Activated T-cell treated with anti-CD3 and anti-CD28 coated beads, Interleukin-2, amount 50 U/mL, for 4 hours (primary cell): ENCODE data around the gene ULBP2. TPM values are rescaled to one million over a fixed set of nuclear protein-coding genes. Genes with fewer than 3 reads are reported as not detected.
"Not testable (repeated sequence)": the region's sequence is repeated elsewhere in the genome, so short reads cannot be mapped to it uniquely, and the experiment has no call there.

ENCODE experiments used
- ATAC-seq, 2 donors: fragments of 200-7000 bp; cut with Tn5 transposase; one replicate each; pipeline ENCODE4 v1.10.0; 2021
- DNase-seq: peaks from one replicate; pipeline ENCODE4 v3.0.0-alpha.2; 2020
- H3K27me3 Mint-ChIP-seq: one replicate; pipeline ENCODE4 v1.8.0; 2021; ENCODE audit warnings: low read depth, mixed read lengths
- H3K36me3 Mint-ChIP-seq: one replicate; pipeline ENCODE4 v1.8.0; 2022; ENCODE audit warnings: mixed read lengths; ENCODE audit not compliant: insufficient read depth
- H3K4me1 Mint-ChIP-seq: one replicate; pipeline ENCODE4 v1.8.0; 2021; ENCODE audit warnings: low read depth, mixed read lengths
- H3K4me3 Mint-ChIP-seq: one replicate; pipeline ENCODE4 v1.8.0; 2021; ENCODE audit warnings: mild to moderate bottlenecking, moderate library complexity, mixed read lengths
- H3K9me3 Mint-ChIP-seq: one replicate; pipeline ENCODE4 v1.8.0; 2021; ENCODE audit warnings: mixed read lengths
- total RNA-seq, 3 donors: library from RNA; stranded (reverse); gene quantifications; one replicate each; pipeline ENCODE4 v1.2.1, GENCODE V29; 2021

Gene ULBP2
- total RNA-seq, 3 donors from 2014 or later, result 0.43 to 0.87 (median 0.51) TPM

DNA sequence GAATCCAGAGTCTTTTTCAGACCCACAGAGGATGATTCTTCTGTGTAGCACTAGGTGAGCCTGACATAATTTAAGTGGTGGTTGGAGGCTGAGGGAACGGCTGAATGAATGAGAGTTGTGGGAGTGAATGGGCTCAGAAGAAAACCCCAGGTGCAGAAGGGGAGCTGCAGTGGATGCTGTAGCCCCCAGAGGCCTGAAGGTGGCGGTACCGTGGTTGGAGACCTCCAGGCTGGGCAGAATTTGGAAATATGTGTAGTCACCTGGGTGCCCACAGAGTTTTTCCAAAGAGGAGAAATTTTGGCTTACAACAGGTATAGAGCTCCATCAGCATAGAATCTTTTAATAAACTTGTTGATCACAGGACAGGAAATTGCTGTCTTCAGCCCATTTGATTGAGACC lies 12.4 kb upstream of the ULBP2 start:
- no peaks in the 10 kb centered on the region for H3K36me3 Mint-ChIP-seq
- H3K4me3 Mint-ChIP-seq, result no peak overlapping the region
- H3K9me3 Mint-ChIP-seq, result no peaks in the 10 kb centered on the region
- DNase-seq (no peak), ATAC-seq (no peak)
- peaks cover 10% of the 10 kb centered on the region for H3K4me1 Mint-ChIP-seq
- peaks cover 89% of the 10 kb centered on the region for H3K27me3 Mint-ChIP-seq

DNA sequence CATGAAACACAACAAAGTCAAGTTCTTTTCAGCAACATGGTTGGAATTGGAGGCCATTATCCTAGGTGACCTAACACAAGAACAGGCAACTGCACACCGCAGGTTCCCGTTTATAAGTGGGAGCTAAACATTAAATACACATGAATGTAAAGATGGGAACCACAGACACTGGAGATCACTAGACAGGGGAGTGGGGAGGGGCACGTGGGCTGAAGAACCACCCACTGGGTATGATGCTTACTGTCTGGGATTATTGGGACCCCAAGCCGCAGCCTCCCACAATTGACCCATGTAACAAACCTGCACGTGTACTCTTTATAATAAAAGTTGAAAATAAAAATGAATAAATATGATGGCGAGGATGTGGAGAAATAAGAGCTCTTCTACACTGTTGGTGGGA lies 10.3 kb upstream of the ULBP2 start:
- Mint-ChIP-seq H3K4me1 (peaks cover 6% of the 10 kb centered on the region), H3K27me3 (peaks cover 92% of the 10 kb centered on the region)

DNA sequence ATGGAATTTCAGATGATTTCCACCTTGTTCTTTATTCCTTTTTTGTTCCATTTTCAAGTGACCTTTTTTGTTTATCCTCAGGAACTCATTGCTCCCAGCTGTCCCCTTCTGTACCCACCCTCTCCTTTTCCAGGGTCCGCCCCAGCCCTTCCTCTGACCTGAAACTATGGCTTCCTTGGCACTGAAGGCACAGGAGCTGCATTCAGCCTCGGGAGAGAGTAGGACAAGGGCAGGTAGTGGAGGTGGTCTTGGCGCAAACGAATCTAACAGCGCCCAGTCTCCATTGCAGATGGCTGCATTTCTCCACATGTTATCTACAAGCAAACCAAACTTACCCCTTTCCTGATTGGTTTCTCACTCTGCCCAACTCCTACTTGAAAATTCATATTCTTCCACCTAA lies 8.8 kb upstream of the ULBP2 start:
- no peak for ATAC-seq
- Mint-ChIP-seq H3K4me1 (peaks cover 6% of the 10 kb centered on the region), H3K27me3 (peaks cover 94% of the 10 kb centered on the region), H3K9me3 (no peaks in the 10 kb centered on the region), H3K4me3 (no peak overlapping the region), H3K36me3 (no peaks in the 10 kb centered on the region)
- DNase-seq, result no peak

More for the DNA sequence above, 10.3 kb upstream of the ULBP2 start:
- Mint-ChIP-seq H3K9me3 (no peaks in the 10 kb centered on the region), H3K4me3 (no peak overlapping the region), H3K36me3 (no peaks in the 10 kb centered on the region)
- ATAC-seq, result no peak
- DNase-seq, result no peak

DNA sequence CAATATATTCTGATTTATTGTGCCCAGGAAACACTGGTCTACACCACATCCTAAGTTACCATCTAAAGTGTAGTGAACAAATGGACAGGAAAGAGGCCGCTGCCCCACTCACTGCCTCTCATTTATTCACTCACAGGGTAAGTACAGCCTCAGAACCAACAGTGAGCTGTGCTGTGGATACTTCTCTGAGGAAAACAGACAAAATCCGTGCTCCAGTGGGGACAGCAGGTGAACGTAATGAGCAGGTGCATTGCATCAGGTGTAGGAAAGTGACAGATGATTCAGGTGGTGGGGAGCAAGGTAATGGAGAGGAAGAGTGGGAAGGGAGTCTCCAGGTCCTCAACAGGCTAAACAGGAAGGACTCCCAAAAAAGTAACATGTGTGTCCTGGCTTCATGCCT lies 8.4 kb upstream of the ULBP2 start:
- H3K4me3 Mint-ChIP-seq, result no peak overlapping the region
- DNase-seq (no peak), ATAC-seq (no peak)
- no peaks in the 10 kb centered on the region for H3K9me3 Mint-ChIP-seq
- H3K4me1 Mint-ChIP-seq, result peaks cover 9% of the 10 kb centered on the region
- no peaks in the 10 kb centered on the region for H3K36me3 Mint-ChIP-seq
- H3K27me3 Mint-ChIP-seq, result peaks cover 89% of the 10 kb centered on the region

DNA sequence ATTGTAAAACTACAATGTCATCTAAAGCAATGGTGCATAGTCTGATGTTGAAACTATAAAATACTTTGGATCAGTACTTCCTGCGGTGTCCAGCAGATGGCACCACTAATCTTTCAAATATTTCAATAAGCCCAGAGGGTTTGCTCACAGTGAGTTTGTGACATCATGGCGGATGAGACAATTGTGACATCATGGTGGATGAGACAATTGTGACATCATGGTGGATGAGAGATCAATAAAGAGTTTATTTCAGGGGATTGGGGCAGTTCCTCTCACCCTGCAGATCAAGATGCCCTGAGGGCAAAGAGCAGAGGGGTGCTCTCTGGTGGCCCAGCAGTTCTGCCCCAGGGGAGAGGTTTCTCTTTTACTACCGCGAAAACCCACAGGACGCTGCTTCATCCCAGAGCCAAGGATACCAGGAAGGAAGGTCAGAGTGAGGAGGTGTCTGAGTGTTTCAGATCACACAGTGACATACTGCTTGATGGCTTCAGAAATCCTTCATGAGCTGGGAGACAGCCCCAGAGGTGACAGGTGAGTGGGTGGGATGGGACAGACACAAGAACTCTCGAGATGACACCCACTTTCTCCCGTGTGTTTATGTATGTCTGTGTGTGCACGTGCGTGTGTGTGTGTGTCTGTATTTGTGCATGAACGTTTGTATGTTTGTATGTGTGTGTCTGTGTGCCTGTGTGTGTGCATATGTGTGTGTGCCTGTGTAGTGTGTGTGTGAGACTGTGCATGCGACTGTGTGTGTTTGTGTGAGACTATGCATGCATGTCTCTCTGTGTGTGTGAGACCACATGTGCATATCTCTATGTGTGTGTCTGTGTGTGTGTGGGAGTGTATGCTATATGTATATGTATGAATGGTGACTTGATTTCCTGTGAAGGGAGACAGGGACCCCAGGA lies 7.3 kb upstream of the ULBP2 start:
- peak; percentile 71 for DNase-seq
- Mint-ChIP-seq H3K4me1 (peaks cover 16% of the 10 kb centered on the region), H3K27me3 (peaks cover 86% of the 10 kb centered on the region), H3K9me3 (no peaks in the 10 kb centered on the region), H3K4me3 (no peak overlapping the region), H3K36me3 (no peaks in the 10 kb centered on the region)
- peak; percentile 37 to 58 for ATAC-seq

DNA sequence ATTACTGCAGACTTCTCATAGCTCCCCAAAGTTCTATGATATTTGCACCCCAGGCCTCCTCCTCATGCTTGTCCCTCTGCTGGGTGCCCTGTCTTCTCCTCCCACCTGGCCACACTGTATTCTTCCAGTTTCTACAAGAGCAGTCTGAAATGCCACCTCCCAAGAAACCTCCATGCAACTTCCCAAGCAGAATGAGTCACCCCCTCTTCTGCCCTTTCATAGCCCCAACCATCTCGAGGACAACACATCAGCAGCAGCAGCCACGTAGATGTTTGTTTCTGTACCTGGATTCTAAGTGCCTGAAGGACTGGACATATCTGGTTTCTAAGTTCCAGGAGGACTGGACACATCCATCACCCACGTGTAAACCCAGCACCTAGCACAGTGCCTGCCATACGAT lies 6.6 kb upstream of the ULBP2 start:
- no peak overlapping the region for H3K4me3 Mint-ChIP-seq
- peaks cover 18% of the 10 kb centered on the region for H3K4me1 Mint-ChIP-seq
- H3K36me3 Mint-ChIP-seq, result no peaks in the 10 kb centered on the region
- H3K27me3 Mint-ChIP-seq, result peaks cover 86% of the 10 kb centered on the region
- no peak for DNase-seq
- ATAC-seq, result no peak
- H3K9me3 Mint-ChIP-seq, result no peaks in the 10 kb centered on the region

DNA sequence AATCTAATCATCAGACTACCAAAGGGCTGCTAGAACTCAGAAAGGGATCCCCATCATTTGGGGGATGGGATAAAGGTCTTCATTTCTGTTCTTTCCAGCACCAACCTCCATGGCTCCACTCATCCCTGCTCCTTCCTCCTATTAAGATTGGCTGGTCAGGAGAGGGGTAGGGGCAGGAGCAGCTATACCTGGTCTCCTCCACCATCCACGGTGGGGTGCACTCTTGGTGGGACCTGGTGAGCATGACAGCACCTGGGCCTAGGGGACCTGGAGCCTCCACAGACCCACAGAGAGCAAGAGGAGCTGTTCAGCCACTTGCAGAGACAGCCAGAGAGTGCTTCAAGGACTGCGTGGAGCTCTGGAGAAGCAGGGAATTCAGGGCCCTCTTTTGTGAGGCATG lies 6.1 kb upstream of the ULBP2 start:
- no peak for ATAC-seq
- Mint-ChIP-seq H3K4me3 (no peak overlapping the region), H3K36me3 (no peaks in the 10 kb centered on the region), H3K27me3 (peaks cover 86% of the 10 kb centered on the region), H3K9me3 (no peaks in the 10 kb centered on the region), H3K4me1 (peaks cover 21% of the 10 kb centered on the region)
- no peak for DNase-seq

DNA sequence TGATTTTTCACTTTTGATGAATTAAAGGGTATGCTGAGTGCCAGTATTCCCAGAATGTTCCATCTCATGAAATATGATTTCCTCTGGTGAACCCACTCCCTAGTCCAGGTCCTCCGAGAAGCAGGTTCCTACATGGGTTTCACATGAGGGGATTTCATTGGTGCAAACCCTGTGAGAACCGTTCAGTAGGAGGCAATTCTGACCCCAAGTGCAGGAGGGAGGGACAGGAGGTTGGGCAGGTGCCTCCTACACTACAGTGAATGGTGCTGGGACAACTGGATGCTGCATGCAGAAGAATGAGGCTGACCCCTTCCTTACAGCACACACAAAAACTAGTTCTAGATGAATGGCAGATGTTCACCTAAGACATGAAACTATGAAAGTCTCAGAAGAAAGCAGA lies 5.1 kb upstream of the ULBP2 start:
- no peak overlapping the region for H3K4me3 Mint-ChIP-seq

DNA sequence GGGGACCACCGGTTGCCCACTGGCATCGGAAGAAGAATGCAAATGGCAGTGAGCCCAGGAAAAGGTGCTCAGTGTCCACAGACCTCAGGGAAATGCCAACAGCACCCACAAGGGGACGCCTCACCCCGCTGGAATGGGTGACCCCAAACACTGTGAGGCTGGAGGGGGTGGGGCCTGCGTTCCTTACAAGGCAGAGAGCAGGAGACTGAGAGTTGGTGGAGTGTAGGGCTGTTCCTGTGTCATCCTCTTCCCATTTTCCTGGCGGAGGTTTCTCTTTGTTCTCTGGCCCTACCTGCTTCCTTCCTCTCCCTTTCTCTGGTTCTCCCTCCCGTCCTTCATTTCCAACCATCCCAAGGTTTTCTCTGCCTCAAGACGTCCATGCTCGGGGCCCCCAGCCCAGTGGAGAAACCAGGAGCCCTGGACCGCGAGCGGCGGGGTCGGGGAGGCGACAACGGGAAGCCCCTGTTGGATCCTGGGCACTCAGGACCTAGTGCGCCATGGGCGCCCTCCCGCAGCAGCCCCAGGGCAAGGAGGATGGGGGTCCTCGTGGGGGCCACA lies 3.7 kb upstream of the ULBP2 start:
- peaks cover 30% of the 10 kb centered on the region for H3K4me1 Mint-ChIP-seq
- H3K9me3 Mint-ChIP-seq, result not testable (repeated sequence)
- H3K27me3 Mint-ChIP-seq, result peaks cover 75% of the 10 kb centered on the region

More for the DNA sequence above, 5.1 kb upstream of the ULBP2 start:
- Mint-ChIP-seq H3K36me3 (no peaks in the 10 kb centered on the region), H3K27me3 (peaks cover 81% of the 10 kb centered on the region), H3K4me1 (peaks cover 24% of the 10 kb centered on the region), H3K9me3 (no peaks in the 10 kb centered on the region)
- ATAC-seq (no peak), DNase-seq (no peak)

DNA sequence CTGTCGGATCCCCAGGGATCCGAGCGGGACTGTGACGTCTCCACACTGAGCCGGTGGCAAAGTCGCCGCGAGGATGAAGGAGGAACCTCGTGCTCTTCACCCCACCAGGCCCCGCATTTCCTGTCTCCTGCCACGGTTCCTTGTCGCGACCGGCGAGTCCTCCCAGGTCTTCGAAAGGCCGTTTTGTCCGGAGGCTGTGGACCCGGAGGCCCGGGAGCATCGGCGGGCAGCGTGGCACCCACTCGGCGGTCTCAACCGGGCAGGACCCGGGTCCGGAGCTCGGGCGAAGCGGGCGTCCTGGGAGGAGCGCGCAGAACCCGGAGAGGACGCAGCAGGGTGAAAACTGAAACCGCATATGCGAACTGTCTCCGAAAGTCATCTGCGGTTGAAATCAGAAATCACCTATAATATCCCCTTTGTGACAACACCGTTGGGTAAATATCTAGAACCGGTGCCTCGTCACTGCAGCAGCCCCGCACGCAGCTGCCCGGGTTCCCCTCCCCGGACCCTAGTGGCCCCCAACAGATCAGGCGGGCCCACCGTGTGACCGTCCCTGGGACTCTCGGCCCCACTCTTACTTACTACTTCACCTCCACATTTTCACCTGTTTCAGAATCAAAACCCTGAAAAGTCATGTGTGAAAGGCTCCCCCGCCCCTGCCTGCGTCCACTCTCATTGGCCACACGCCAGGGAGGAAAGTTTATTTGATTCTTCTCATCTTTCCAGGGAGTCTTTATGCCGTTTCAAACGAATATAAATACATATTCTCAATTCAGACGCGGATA lies 3.1 kb upstream of the ULBP2 start:
- peaks cover 73% of the 10 kb centered on the region for H3K27me3 Mint-ChIP-seq
- ATAC-seq, result peak; percentile 40 to 52
- peaks cover 30% of the 10 kb centered on the region for H3K4me1 Mint-ChIP-seq
- no peaks in the 10 kb centered on the region for H3K36me3 Mint-ChIP-seq
- peak overlapping the region; percentile 73 for H3K4me3 Mint-ChIP-seq
- no peaks in the 10 kb centered on the region for H3K9me3 Mint-ChIP-seq
- no peak for DNase-seq

More for the DNA sequence above, 3.7 kb upstream of the ULBP2 start:
- peak overlapping the region; percentile 73 for H3K4me3 Mint-ChIP-seq
- ATAC-seq, H3K36me3 Mint-ChIP-seq, DNase-seq: not testable (repeated sequence)

DNA sequence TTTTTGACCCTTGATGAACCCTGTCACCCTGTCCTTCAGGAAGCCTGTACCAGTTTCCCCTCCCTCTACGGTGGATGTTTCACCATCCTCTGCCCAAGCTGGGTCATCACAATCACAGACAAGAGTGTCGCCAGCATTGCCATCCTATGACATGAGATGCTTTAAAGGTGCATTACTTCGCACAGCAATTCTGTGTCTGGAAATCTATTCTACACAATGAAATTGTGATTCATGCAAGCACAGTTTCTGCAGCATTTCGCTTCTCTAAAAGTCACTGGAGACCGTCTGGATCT lies 2.5 kb upstream of the ULBP2 start:
- Mint-ChIP-seq H3K27me3 (peaks cover 68% of the 10 kb centered on the region), H3K4me1 (peaks cover 29% of the 10 kb centered on the region), H3K4me3 (peak overlapping the region; percentile 73), H3K9me3 (no peaks in the 10 kb centered on the region), H3K36me3 (no peaks in the 10 kb centered on the region)
- DNase-seq, result no peak
- no peak for ATAC-seq

DNA sequence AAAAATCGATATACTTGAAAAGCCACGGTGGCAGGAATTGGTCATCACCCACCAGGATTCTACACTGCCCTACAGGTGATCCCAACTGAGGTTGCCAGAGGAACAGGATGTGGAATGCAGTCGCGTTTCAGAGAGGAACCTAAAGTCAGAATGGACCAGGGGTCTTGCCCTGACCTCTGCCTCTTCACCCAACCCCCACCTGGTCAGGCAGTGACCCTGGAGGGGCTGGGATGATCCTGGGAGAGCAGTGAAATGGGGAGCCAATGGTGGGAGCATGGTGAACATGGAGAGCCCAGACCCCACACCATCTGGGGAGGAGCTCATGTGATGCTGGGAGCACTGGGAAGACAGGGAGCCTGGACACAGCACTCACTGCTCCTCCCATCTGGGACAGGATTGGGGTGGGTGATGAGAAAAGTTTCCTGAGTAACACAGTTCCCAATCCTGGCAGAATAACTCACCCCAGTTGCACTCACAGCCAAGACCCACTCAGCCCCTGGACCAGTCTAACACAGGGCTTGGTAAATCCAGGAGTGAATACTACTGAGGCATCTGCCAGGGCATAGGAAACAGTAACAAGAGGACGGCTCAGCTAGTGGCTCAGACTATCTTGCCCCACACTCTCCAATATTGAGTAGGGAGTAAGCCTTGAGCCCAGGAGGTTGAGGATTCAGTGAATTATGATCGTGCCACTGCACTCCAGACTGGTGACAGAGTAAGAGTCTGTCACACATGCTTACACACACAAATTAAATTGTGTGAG lies 1.7 kb upstream of the ULBP2 start:
- H3K9me3 Mint-ChIP-seq, result no peaks in the 10 kb centered on the region
- ATAC-seq (no peak), DNase-seq (no peak)
- H3K36me3 Mint-ChIP-seq, result no peaks in the 10 kb centered on the region
- peaks cover 27% of the 10 kb centered on the region for H3K4me1 Mint-ChIP-seq
- H3K27me3 Mint-ChIP-seq, result peaks cover 61% of the 10 kb centered on the region
- H3K4me3 Mint-ChIP-seq, result peak overlapping the region; percentile 40

DNA sequence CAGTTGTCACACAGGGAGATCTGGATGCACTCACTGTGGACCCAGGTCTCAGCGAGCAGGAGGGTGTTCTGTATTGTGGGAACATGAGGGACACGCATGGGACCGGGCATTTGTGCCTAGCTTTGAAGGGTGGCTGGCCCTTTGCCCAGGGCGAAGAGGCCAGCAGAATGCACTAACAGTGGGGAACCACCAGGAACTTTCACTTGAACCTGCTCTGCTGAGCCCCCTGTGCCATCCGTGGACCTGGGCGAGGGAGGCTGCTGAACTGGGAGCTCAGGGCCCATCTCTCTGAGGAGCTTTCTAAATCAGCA lies 1.2 kb upstream of the ULBP2 start:
- H3K4me3 Mint-ChIP-seq, result peak overlapping the region; percentile 40
- H3K9me3 Mint-ChIP-seq, result no peaks in the 10 kb centered on the region
- H3K27me3 Mint-ChIP-seq, result peaks cover 57% of the 10 kb centered on the region
- H3K36me3 Mint-ChIP-seq, result peaks cover 2% of the 10 kb centered on the region
- peaks cover 27% of the 10 kb centered on the region for H3K4me1 Mint-ChIP-seq
- DNase-seq, result no peak
- no peak for ATAC-seq

DNA sequence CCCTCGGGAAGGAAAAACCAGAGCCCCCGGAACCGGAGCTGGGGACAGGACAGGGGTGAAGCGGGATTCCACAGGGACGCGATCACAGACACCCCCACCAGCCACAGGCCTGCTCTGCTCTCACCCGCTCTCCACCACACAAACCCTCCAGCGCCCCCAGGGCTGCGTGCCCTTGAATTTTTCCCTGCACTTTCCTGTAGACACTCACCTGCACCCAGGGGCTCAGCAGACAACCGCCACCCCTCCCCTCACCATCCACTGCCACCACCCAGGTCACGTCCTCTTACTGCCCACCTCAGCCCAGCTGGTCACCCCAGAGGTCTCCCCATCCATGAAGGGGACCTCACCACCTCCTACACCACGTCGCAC lies 631 bp downstream of the ULBP2 start:
- Mint-ChIP-seq H3K9me3 (no peaks in the 10 kb centered on the region), H3K27me3 (peaks cover 39% of the 10 kb centered on the region), H3K4me3 (peak overlapping the region; percentile 87), H3K36me3 (peaks cover 2% of the 10 kb centered on the region), H3K4me1 (peaks cover 27% of the 10 kb centered on the region)
- no peak for ATAC-seq
- no peak for DNase-seq
